Activated T-helper 1 cell treated with anti-CD3 and anti-CD28 coated beads, Interleukin-12 subunit alpha, Interleukin-12 subunit beta, Interleukin-2, Interleukin-4 antibody, amounts not matched to agents 30 ng/mL and 10 ng/mL and 1 ng/mL, durations not matched to agents 14 hours and 24 hours and 36 hours (primary cell): ENCODE measurements around the gene KL. TPM values are rescaled to one million over a fixed set of nuclear protein-coding genes. Genes with fewer than 3 reads are reported as not detected.

ENCODE experiments used
- DNase-seq: peaks from one replicate; pipeline ENCODE4 v3.0.0; 2021; ENCODE audit warnings: low spot score
- H3K27ac Mint-ChIP-seq: one replicate; pipeline ENCODE4 v1.8.0; 2021; ENCODE audit warnings: mild to moderate bottlenecking, mixed read lengths
- H3K27me3 Mint-ChIP-seq: one replicate; pipeline ENCODE4 v1.8.0; 2022; ENCODE audit warnings: mild to moderate bottlenecking, moderate library complexity, mixed read lengths; ENCODE audit not compliant: insufficient read depth
- H3K36me3 Mint-ChIP-seq: one replicate; pipeline ENCODE4 v1.8.0; 2021; ENCODE audit warnings: low read depth, mixed read lengths
- H3K4me1 Mint-ChIP-seq: one replicate; pipeline ENCODE4 v1.8.0; 2021; ENCODE audit warnings: low read depth, mixed read lengths
- H3K4me3 Mint-ChIP-seq: one replicate; pipeline ENCODE4 v1.8.0; 2021; ENCODE audit warnings: mild to moderate bottlenecking, moderate library complexity, mixed read lengths
- H3K9me3 Mint-ChIP-seq: one replicate; pipeline ENCODE4 v1.8.0; 2021; ENCODE audit warnings: mixed read lengths
- intact Hi-C: fragments of 100-400 bp; cut with micrococcal nuclease; formaldehyde crosslinking; loops from one replicate; pipeline ENCODE4 v1.15.1; 2024
- total RNA-seq: library from RNA; stranded (reverse); gene quantifications from 2 replicates; pipeline ENCODE4 v1.2.3, GENCODE V29; 2022

The KL gene
- total RNA-seq, 1 donor from 2014 or later: 0.49 TPM

GRCh38 chr13:33115274-33115673 lies 99.1 kb downstream of the KL start:
- no peak overlapping the region for H3K4me3 Mint-ChIP-seq

More at GRCh38 chr13:33115274-33115673, 99.1 kb downstream of the KL start:
- no peaks in the 10 kb centered on the region for H3K4me1 Mint-ChIP-seq
- intact Hi-C loops: no loop called here
- no peaks in the 10 kb centered on the region for H3K9me3 Mint-ChIP-seq
- H3K27me3 Mint-ChIP-seq: no peaks in the 10 kb centered on the region
- DNase-seq: no peak
- H3K36me3 Mint-ChIP-seq: peaks cover 3% of the 10 kb centered on the region
- H3K27ac Mint-ChIP-seq: no peak overlapping the region
